A549 (cell line): Measurements from ENCODE around the gene FAM72B. TPM values are rescaled to one million over a fixed set of nuclear protein-coding genes. Genes with fewer than 3 reads are reported as not detected.
"Not testable (repeated sequence)": the region's sequence is repeated elsewhere in the genome, so short reads cannot be mapped to it uniquely, and the experiment has no call there.

Source experiments
- ATAC-seq, 2 experiments: fragments of 200-7000 bp in 1 of 2; fragments of >200 bp in 1 of 2; cut with Nextera tagmentation in 1 of 2; cut with Tn5 transposase in 1 of 2; 3 replicates each; pipeline versions ENCODE4 v1.8.0 to v1.9.1; 2018 to 2020; ENCODE audit warnings: mild to moderate bottlenecking in 1 of 2, moderate library complexity in 1 of 2
- CTCF ChIA-PET: fragments of 300-600 bp; sonication (Branson Sonifier 250); formaldehyde crosslinking; extraction: SDS; loops from one replicate; lab custom pipeline; 2021; ENCODE audit warnings: antibody characterized with exemption, inconsistent platforms; lab: Yijun Ruan, JAX
- POLR2A ChIA-PET: fragments of 350-600 bp; formaldehyde crosslinking; extraction: SDS; loops from one replicate; lab custom pipeline; 2021; ENCODE audit warnings: antibody characterized with exemption, inconsistent platforms; lab: Yijun Ruan, JAX
- DNase-seq, 2 experiments: peaks; one replicate each; pipeline versions ENCODE4 v3.0.0 to v3.0.0-alpha.2; 2011 to 2016; ENCODE audit warnings: low read depth in 1 of 2, low spot score in 1 of 2
- FAIRE-seq: peaks from 2 replicates; lab custom pipeline; 2011; peaks lifted over from hg19 to GRCh38; lab: Jason Lieb, UNC
- H3K27ac ChIP-seq, 2 experiments: fragments of >200 bp; sonication (Bioruptor Twin); formaldehyde crosslinking; 3 replicates each; pipeline ENCODE4 v1.5.1; 2016 to 2017
- H3K4me1 ChIP-seq: fragments of >200 bp; sonication (Bioruptor Twin); formaldehyde crosslinking; 3 replicates; pipeline ENCODE4 v1.6.1; 2016
- H3K4me2 ChIP-seq: fragments of >200 bp; sonication (Bioruptor Twin); formaldehyde crosslinking; 3 replicates; pipeline ENCODE4 v1.6.1; 2016
- H3K4me3 ChIP-seq: fragments of >200 bp; sonication (Bioruptor Twin); formaldehyde crosslinking; 3 replicates; pipeline ENCODE4 v1.5.1; 2016
- H3K9me3 ChIP-seq: fragments of >200 bp; sonication (Bioruptor Twin); formaldehyde crosslinking; 3 replicates; pipeline ENCODE4 v1.6.1; 2016
- RAD21 ChIP-seq, 2 experiments: fragments of >200 bp in 1 of 2; sonication (Bioruptor Twin) in 1 of 2; formaldehyde crosslinking in 1 of 2; IDR thresholded peaks in 1 of 2; conservative IDR thresholded peaks in 1 of 2; 2 replicates in 1 of 2; 3 replicates in 1 of 2; pipeline ENCODE4 v1.6.1; 2012 to 2018; ENCODE audit warnings: inconsistent platforms in 1 of 2
- WGBS: methylation state at CpG from one replicate; pipeline ENCODE4 v1.1.6; 2017; ENCODE audit errors: missing lambda C conversion rate; 5-methylcytosine and 5-hydroxymethylcytosine counted together
- polyA plus RNA-seq, 4 experiments: library from polyadenylated mRNA; depleted of rRNA in 3 of 4; stranded (reverse); fragments of >200 nt; fragmentation: RNase III in 1 of 4; extraction: RNeasy Plus Mini Kit Qiagen cat#74134 plus additional on column Dnase treatment in 1 of 4; gene quantifications; 2 replicates in 3 of 4; 3 replicates in 1 of 4; pipeline ENCODE4 v1.2.3, GENCODE V29; 2011 to 2017

Gene FAM72B
- polyA plus RNA-seq, 2 of the 4 experiments (the other 2 are of a cell fraction) = 13.3 to 14.2 TPM

DNA sequence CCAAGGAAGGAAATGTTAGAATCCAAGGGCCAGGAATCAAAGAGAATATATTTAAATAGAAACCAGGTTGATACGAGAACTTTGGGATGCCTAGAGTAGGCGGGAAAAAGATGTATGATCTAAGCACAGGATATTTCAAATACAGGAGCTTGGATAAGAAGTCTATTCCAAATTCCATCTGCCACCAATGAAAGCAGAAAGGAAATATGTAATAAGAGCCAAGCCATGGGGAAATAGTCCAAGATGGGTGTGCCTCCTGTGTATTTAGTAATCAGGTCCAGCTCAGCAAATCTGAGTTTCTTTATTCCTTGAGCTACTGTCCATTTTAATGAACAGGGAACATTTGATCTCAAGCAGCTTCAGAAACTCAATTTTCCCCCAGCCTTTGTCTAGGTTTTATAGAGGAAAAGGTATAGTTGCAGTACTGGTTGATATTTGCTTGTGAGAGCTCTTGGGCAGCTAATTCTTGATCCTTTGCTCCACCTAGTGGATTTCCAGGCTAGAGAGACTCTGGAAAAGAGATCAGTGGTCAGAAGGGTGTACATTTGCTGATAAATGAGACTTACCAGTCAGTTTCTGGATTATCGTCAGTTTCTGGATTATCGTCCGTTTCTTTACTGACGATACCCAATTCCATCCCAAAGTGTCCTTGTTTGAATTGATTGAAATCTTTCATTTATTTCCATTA, 28.3 kb downstream of the FAM72B start:
- POLR2A ChIA-PET, CTCF ChIA-PET, H3K4me3 ChIP-seq, FAIRE-seq, H3K4me2 ChIP-seq, H3K9me3 ChIP-seq, H3K4me1 ChIP-seq, H3K27ac ChIP-seq: not testable (repeated sequence)
- DNase-seq (peak in 1 of 2 experiments; percentile 13), ATAC-seq (peak in 1 of 2 experiments; percentile 68; a peak in 3 of 6 replicates)
- 87% methylated on average over 6 of the region's 6 CpGs for WGBS
- TF ChIP-seq RAD21 (conservative IDR thresholded peaks at IDR 0.05 in 1 of 2, IDR thresholded peaks at IDR 0.05 in 1 of 2) = 0 out of 5 replicates have a peak, but pooled peaks of 1 of the 2 experiments have one; percentile 10

DNA sequence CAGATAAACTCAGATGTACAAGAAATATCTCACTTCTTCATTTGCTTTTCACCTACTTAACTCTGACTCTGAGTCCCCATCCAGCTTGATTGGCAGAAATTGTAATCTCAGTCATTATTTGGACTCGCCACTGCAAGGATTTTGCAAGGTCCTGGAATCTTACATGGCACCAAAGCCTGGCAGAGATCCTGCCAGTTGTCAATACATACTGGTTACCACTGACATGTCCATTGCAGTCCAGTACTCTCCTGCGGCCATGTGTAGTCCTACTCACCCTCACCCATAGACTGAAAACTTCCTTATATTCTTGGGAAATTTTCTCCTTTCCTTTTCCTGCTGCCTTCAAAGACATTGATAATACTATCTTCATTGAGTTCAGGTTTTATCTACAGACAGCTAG, 29.3 kb downstream of the FAM72B start:
- H3K4me1 ChIP-seq, H3K4me3 ChIP-seq, FAIRE-seq, ATAC-seq, DNase-seq, H3K9me3 ChIP-seq, POLR2A ChIA-PET, CTCF ChIA-PET, H3K4me2 ChIP-seq, H3K27ac ChIP-seq: not testable (repeated sequence)
- WGBS = 58% methylated on average over 1 of the region's 2 CpGs

DNA sequence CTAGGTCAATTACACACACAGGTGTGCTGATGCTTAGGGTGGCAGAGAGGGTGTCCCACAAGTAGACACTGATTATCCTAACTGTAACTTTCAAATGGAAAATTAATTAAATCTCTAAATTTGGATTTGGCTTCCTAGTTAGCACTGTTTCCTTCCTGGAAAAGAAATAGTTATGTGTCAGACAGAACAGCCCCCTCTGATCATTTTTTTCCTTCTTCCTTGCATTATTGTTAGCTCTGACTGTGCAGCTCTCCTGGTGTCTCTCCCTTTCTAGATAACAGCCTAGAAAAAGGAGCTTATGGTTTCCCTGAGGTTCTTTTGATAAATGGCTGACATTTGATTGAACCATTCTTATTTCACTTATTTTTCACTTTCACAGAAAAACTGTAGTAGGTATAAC, 31.4 kb downstream of the FAM72B start:
- POLR2A ChIA-PET, FAIRE-seq: not testable (repeated sequence)

DNA sequence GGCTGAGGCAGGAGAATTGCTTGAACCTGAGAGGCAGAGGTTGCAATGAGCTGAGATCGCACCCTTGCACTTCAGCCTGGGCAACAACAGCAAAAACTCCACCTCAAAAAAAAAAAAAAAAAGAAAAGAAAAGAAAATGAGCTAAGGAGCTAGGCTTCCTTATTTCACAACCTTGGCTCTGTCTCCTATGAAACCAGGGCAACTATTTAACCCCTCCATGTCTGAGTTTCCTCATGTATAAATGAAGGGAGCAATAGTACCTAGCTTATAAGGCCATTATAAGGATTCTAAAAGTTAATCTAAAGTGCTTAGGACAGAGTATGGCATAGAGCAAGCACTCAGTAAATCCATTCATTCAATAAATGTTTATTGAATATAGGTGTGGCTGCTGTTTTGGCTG, 32.8 kb downstream of the FAM72B start:
- DNase-seq, CTCF ChIA-PET, H3K27ac ChIP-seq, FAIRE-seq, POLR2A ChIA-PET, H3K4me3 ChIP-seq, H3K9me3 ChIP-seq, H3K4me2 ChIP-seq, ATAC-seq, H3K4me1 ChIP-seq: not testable (repeated sequence)
- 100% methylated on average over 1 of the region's 1 CpG for WGBS

More for the DNA sequence above, 31.4 kb downstream of the FAM72B start:
- CTCF ChIA-PET, DNase-seq, H3K4me3 ChIP-seq, H3K27ac ChIP-seq, H3K9me3 ChIP-seq, H3K4me1 ChIP-seq, ATAC-seq, H3K4me2 ChIP-seq: not testable (repeated sequence)

DNA sequence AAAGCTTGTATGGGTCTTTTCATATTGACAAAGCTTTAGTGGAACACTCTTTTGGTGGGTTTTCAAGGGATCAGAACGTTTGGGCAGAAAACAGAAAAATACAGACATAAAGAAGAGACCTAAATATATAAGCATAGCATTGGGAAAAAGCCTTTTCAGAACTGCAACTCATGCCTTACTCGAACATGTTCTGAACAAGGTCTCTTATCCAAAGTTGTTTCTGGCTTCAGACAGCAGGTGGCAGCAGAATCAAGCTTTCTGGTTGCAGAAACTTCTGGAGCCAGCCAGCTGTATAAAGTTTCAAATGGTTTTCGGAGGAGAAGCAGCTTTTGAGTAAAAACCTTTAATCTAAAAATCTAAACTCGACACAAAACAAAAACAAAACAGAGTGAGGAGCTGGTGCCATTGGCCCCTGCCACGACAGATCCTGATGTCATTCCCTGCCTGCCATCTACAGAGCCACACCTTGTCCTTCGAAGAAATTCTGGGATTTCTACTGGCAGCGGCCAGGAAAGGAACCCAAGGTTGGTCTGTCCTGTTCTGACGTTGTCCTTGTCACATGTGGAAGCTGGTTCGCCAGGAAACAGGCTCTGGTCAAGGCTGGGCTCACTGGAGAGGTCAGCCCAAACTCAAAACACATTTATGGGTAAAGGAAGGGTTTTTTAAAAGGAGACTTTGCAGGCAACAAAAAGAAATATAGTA, 35.5 kb downstream of the FAM72B start:
- ATAC-seq = peak; percentile 84 to 87
- H3K4me2 ChIP-seq, H3K4me1 ChIP-seq, DNase-seq, POLR2A ChIA-PET, FAIRE-seq, H3K9me3 ChIP-seq, H3K4me3 ChIP-seq, CTCF ChIA-PET, H3K27ac ChIP-seq: not testable (repeated sequence)
- WGBS = 5% methylated on average over 2 of the region's 9 CpGs

DNA sequence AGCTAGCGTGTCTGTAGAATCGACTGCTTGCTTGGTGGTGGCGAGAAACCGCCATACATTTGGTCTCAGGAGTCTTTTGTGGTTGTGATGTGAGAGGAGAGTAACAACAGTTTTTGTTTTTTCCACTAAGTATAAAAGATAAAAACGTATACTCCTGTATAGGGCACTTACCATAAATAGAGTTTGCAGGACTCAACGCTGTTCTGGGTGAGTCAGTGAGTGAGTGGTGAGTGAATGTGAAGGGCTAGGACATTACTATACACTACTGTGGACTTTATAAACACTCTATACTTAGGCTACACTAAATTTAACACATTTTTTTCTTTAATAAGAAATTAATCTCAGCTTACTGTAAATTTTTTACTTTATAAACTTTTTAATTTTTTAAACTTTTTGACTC, 43.7 kb downstream of the FAM72B start:
- WGBS = no CpG with 5 or more reads among the region's 6 CpGs
- DNase-seq, H3K27ac ChIP-seq, FAIRE-seq, CTCF ChIA-PET, H3K9me3 ChIP-seq, ATAC-seq, POLR2A ChIA-PET, H3K4me1 ChIP-seq, H3K4me3 ChIP-seq, H3K4me2 ChIP-seq: not testable (repeated sequence)

DNA sequence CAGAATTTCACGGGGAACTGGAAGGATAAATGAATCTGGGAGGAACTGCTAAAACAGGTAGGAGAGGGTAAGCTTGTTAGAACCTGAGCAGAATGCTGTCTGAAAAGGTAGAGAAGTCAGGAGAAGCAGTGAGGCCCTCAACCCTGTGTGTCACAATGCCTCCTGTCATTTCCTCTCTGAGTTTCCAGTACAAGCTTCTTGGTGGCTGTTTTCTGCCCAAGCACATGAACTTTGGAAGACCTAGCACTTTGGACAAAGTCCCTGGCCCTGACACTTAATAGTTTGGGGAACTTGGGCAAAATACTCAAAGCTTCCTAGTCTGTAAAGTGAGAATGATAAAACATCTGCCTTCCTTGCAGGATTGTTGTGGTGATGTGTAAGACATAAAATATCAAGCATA, 52.6 kb downstream of the FAM72B start:
- FAIRE-seq, DNase-seq, ATAC-seq, CTCF ChIA-PET, H3K4me1 ChIP-seq, H3K4me2 ChIP-seq, H3K9me3 ChIP-seq, H3K4me3 ChIP-seq, H3K27ac ChIP-seq, POLR2A ChIA-PET: not testable (repeated sequence)
- WGBS = no CpG with 5 or more reads among the region's 1 CpG

DNA sequence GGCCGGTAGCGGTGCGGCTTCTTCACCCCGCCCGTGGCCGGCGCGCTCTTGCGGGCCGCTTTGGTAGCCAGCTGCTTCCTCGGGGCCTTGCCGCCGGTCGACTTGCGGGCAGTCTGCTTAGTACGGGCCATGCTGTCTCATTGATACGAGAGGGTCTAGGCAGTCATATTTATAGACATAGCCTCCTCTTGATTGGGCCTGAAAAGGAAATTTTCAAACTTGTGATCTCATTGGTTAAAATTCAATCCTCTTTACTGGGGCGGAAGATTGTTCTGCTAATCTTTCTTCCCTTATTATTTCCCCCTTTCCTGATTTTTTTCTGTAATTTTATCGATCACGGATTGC, 65.7 kb downstream of the FAM72B start:
- H3K4me1 ChIP-seq, POLR2A ChIA-PET, CTCF ChIA-PET, H3K9me3 ChIP-seq, FAIRE-seq, H3K4me2 ChIP-seq, DNase-seq, H3K4me3 ChIP-seq, ATAC-seq, H3K27ac ChIP-seq: not testable (repeated sequence)
- 91% methylated on average over 6 of the region's 20 CpGs for WGBS

Other genes with a start within 250 kb of the FAM72B start
- 8.3 and 10.5 TPM in 2 replicates for gene SRGAP2C, start 635 bp upstream of the FAM72B start, polyA plus RNA-seq (2011; rRNA removed)
- gene SRGAP2C, start 635 bp upstream of the FAM72B start, polyA plus RNA-seq (2017; fragmentation: RNase III; extraction: RNeasy Plus Mini Kit Qiagen cat#74134 plus additional on column Dnase treatment) = 5.4 to 5.8 TPM (median 5.6 TPM) in 3 replicates